ENCODE data around the gene BMPR1A. TPM values are rescaled to one million over a fixed set of nuclear protein-coding genes. Genes with fewer than 3 reads are reported as not detected.

BMPR1A gene
- total and polyA plus RNA-seq, 9 of the 15 experiments (the other 6 are each of a cell fraction or from before 2014, with no cell fraction given) = 1.6 to 17.5 (median 9.1) TPM

- TF ChIP-seq JUND (IDR thresholded peaks at IDR 0.05; ENCODE audit: borderline replicate concordance, low read depth, low read length) (no peak), JUND (tag; IDR thresholded peaks at IDR 0.05; ENCODE audit: borderline replicate concordance, low read depth, low read length) (no peak), MXI1 (IDR thresholded peaks at IDR 0.05; ENCODE audit: low read depth, low read length) (no peak), MIER1 (IDR thresholded peaks at IDR 0.05; ENCODE audit: low read depth) (no peak), SRF (CRISPR knock-in tag; IDR thresholded peaks at IDR 0.05) (no peak), PTRF (tag; IDR thresholded peaks at IDR 0.05) (no peak)
Measured at GRCh38 chr10:86813982-86814381, 57.6 kb downstream of the BMPR1A start (continued).

DNA sequence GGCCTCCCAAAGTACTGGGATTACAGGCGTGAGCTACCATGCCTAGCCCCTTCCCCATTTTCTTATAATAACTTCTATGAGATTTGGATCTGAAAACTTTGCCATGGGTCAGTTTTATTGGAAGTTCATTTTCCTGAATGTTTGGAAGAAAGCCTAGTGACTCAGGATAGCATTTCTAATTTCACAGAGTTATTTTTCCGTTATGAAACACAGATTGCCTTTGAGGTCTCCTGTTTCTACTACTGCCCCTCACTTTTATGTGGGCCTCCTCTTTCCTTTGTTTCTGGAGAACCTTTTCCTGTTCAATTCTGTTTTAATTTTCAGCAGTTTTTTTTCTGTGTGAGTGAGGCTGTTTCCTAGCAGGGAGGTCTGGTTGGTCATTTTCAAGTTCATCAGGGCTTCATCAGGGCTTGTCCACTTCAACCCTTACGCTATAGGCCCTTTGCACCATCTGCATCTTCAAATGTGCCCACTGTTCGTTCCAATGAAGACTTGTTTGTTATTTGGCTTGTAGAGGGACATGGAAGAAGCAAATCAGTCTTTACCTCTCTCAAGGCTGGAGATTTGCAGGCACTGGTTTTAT, 58.7 kb downstream of the BMPR1A start:
- intact Hi-C loops (cut with micrococcal nuclease) (no loop called here), in situ Hi-C loops (cut with MboI) (no loop called here)
- Histone ChIP-seq H3K36me3 (ENCODE audit: control insufficient read depth, insufficient read depth, low read length) (0 out of 3 replicates have a peak, but pooled peaks cover 3% of the 10 kb centered on the region), H4K20me1 (replicated peaks; ENCODE audit: control insufficient read depth, insufficient read depth, low read length) (no peaks in the 10 kb centered on the region), H3K27ac (ENCODE audit: extremely low read depth, low read depth, low read length) (no peak overlapping the region), H3K4me2 (ENCODE audit: insufficient read depth, low read length) (no peak overlapping the region), H3K9me1 (ENCODE audit: control insufficient read depth, insufficient read depth, low read length) (no peaks in the 10 kb centered on the region), H3K9ac (ENCODE audit: insufficient read depth in 1 of 2, low read depth in 2 of 2, low read length in 2 of 2) (no peak overlapping the region), H3K4me1 (replicated peaks in 1 of 2; ENCODE audit: control insufficient read depth in 2 of 2, insufficient read depth in 2 of 2, low read length in 2 of 2) (no peaks in the 10 kb centered on the region; a peak in 1 of 5 replicates), H3K27me3 (ENCODE audit: control insufficient read depth in 2 of 2, insufficient read depth in 2 of 2, low read length in 2 of 2) (no peaks in the 10 kb centered on the region), H3K9me3 (replicated peaks; ENCODE audit: control insufficient read depth, insufficient read depth, low read depth, low read length) (no peaks in the 10 kb centered on the region), H3K4me3 (no peak overlapping the region), H2AFZ (ENCODE audit: low read depth, low read length) (no peak overlapping the region), H3K79me2 (ENCODE audit: control insufficient read depth, insufficient read depth, low read length) (peaks cover 26% of the 10 kb centered on the region; the same call in 2 of the 3 replicates)
- TF ChIP-seq ZNF655 (CRISPR knock-in tag; IDR thresholded peaks at IDR 0.05) = no peak
- no peak for TF ChIP-seq NR0B1 (IDR thresholded peaks at IDR 0.05; ENCODE audit: partially characterized antibody)
- TF ChIP-seq CHCHD3 (CRISPR knock-in tag; IDR thresholded peaks at IDR 0.05) = no peak
- TF ChIP-seq ESRRB (CRISPR knock-in tag; IDR thresholded peaks at IDR 0.05; ENCODE audit: borderline replicate concordance) = no peak
- ATAC-seq (no peak), DNase-seq (ENCODE audit: extremely low read depth in 1 of 4, low spot score in 3 of 4) (no peak), FAIRE-seq (no peak)
- 77% methylated on average over 4 of the region's 4 CpGs for WGBS (ENCODE audit: insufficient coverage, low coverage, missing lambda C conversion rate)
- no TSS peak for BruUV-seq (replicated peaks)
- ChIA-PET POLR2A (interaction anchor here (1.1 kb wide), 1 partner anchor 8 kb away, joined by 4 read pairs; no protein-coding TSS in a partner anchor), CTCF (ENCODE audit: low intra/inter-chr PET ratio) (no interaction called here)

Data from K562 (cell line).